ENCODE results near the gene MORN1. TPM values are rescaled to one million over a fixed set of nuclear protein-coding genes. Genes with fewer than 3 reads are reported as not detected.
"Not testable (repeated sequence)": the region's sequence is repeated elsewhere in the genome, so short reads cannot be mapped to it uniquely, and the experiment has no call there.

Gene MORN1
- 3.8 TPM for polyA plus RNA-seq (2012; ENCODE audit: missing spikeins)

GRCh38 chr1:2391041-2391930, at the start of gene MORN1, which contains the start of gene RER1:
Gene MORN1 (minus strand): TSS chr1:2391554. CDS start chr1:2391533, 21 bp downstream.
Gene RER1 (plus strand): TSS chr1:2391841. CDS start chr1:2395791, 3,950 bp downstream.
- peak; percentile 99 for DNase-seq (ENCODE audit: insufficient read length)
- TF ChIP-seq POLR2AphosphoS5 (IDR thresholded peaks at IDR 0.05; ENCODE audit: low read depth, low read length) (peak; percentile 75), TAF1 (IDR thresholded peaks at IDR 0.05; ENCODE audit: borderline replicate concordance, low read depth, low read length) (no peak; the same call in 1 of the 2 replicates), POLR2A (IDR thresholded peaks at IDR 0.05; ENCODE audit: low read depth, low read length) (peak; percentile 91; the same call in 1 of the 2 replicates)
- peak; percentile 97 for FAIRE-seq

DNA sequence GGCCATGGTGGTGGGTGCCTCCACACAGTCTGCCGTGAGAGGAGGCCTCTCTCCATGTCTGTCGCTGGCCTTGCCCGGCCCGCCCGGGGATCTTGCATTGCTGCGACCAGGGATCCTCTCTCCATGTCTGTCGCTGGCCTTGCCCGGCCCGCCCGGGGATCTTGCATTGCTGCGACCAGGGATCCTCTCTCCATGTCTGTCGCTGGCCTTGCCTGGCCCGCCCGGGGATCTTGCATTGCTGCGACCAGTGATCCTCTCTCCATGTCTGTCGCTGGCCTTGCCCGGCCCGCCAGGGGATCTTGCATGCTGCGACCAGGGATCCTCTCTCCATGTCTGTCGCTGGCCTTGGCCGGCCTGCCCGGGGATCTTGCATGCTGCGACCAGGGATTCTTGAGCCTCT, 49.0 kb upstream of the MORN1 start:
- DNase-seq (ENCODE audit: insufficient read length): not testable (repeated sequence)
- peak; percentile 51 for FAIRE-seq

DNA sequence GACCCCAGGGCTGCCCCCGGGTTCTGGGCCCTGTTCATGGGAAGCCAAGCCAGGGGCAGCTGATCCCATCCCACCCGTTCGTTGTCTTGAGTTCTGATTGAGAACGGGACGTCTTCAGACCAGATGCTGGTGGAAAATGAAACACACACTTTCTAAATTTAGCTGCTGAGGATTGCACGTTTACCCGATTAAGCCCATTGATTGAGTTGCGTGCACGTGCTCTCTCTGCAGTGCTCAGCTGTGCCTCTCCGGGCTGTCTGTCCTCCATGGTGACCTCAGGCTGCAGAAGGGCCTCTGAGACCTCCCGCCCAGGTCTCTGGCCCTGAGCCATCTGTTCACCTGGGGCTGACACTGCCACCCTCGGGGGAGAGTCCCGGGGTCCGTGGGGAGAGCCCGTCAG, 48.0 kb upstream of the MORN1 start:
- DNase-seq (ENCODE audit: insufficient read length) (no peak), FAIRE-seq (no peak)
- no peak for TF ChIP-seq POLR2A (IDR thresholded peaks at IDR 0.05; ENCODE audit: low read depth, low read length)
- no peak for TF ChIP-seq POLR2AphosphoS5 (IDR thresholded peaks at IDR 0.05; ENCODE audit: low read depth, low read length)
- TF ChIP-seq TAF1 (IDR thresholded peaks at IDR 0.05; ENCODE audit: borderline replicate concordance, low read depth, low read length): no peak

GRCh38 chr1:2438641-2439040, 47.3 kb upstream of the MORN1 start:
- no peak for DNase-seq (ENCODE audit: insufficient read length)
- no peak for FAIRE-seq
- TF ChIP-seq POLR2AphosphoS5 (IDR thresholded peaks at IDR 0.05; ENCODE audit: low read depth, low read length) (no peak), TAF1 (IDR thresholded peaks at IDR 0.05; ENCODE audit: borderline replicate concordance, low read depth, low read length) (no peak), POLR2A (IDR thresholded peaks at IDR 0.05; ENCODE audit: low read depth, low read length) (no peak)

- TF ChIP-seq TAF1 (IDR thresholded peaks at IDR 0.05; ENCODE audit: borderline replicate concordance, low read depth, low read length) (no peak), POLR2A (IDR thresholded peaks at IDR 0.05; ENCODE audit: low read depth, low read length) (no peak), POLR2AphosphoS5 (IDR thresholded peaks at IDR 0.05; ENCODE audit: low read depth, low read length) (no peak)
- no peak for FAIRE-seq
- DNase-seq (ENCODE audit: insufficient read length): no peak
Measured at GRCh38 chr1:2438038-2438437, 46.7 kb upstream of the MORN1 start.

DNA sequence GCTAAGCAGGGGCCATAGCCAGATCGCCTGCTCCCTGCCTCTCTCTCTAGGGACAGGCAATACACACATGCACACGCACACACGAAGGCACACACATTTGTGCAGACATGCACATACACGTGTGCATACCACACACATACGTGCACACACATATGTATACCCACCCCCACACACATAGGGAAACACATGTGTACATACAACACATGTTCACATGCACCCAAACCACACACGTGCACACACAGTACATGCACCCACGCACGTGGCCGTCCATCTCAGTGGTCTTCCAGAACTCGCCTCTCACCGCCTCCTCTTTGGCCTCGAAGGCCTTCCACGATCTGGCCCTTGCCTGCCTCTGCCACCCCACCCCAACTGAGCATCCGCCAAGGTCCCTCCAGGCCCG, 46.3 kb upstream of the MORN1 start:
- FAIRE-seq: no peak
- TF ChIP-seq POLR2AphosphoS5 (IDR thresholded peaks at IDR 0.05; ENCODE audit: low read depth, low read length) (no peak), POLR2A (IDR thresholded peaks at IDR 0.05; ENCODE audit: low read depth, low read length) (no peak), TAF1 (IDR thresholded peaks at IDR 0.05; ENCODE audit: borderline replicate concordance, low read depth, low read length) (no peak)
- DNase-seq (ENCODE audit: insufficient read length): no peak

DNA sequence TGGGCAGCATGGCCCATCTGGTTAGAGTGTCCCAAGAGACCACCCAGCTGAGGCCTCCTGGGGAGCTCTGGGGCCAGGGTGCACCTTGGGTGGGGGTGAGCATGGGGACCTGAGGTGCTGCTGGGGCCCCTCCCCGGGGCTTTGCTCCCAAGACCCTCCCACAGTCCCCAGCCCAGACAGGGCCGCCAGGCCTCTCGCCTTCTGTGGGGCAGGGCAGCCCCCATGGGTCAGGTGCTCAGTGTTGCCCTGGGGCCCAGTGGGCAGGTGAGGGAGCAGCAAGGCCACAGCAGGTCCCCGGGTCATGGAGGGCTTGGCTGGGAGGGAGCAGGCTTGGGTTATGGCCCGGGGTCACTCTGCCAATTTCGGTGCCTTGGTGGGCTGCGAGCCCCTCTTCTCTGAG, 45.5 kb upstream of the MORN1 start:
- TF ChIP-seq TAF1 (IDR thresholded peaks at IDR 0.05; ENCODE audit: borderline replicate concordance, low read depth, low read length) (no peak), POLR2A (IDR thresholded peaks at IDR 0.05; ENCODE audit: low read depth, low read length) (no peak), POLR2AphosphoS5 (IDR thresholded peaks at IDR 0.05; ENCODE audit: low read depth, low read length) (no peak)
- FAIRE-seq: no peak
- DNase-seq (ENCODE audit: insufficient read length): no peak

DNA sequence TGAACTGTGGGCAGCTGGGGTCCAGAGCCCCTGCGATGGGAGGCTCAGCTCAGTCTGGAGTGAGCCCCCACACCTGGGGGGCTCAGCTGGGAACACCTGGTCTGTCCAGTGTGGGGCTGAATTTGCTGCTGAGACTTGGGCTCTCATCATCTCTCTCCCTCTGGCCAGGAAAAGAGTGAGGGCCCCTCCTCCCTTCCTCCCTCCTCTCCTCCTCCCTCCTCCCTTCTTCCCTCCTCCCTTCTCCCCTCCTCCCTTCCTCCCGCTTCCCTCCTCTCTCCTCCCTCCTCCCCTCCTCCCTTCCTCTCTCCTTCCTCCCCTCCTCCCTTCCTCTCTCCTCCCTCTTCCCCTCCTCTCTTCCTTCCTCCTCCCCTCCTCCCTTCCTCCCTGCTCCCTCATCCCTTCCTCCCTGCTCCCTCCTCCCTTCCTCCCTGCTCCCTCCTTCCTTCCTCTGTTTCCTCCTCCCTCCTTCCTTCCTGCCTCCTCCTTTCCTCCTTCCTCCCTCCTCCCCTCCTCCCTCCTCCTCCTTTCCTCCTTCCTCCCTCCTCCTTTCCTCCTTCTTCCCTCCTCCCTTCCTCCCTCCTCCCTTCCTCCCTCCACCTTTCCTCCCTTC, 44.5 kb upstream of the MORN1 start:
- FAIRE-seq (no peak), DNase-seq (ENCODE audit: insufficient read length) (no peak)
- no peak for TF ChIP-seq TAF1 (IDR thresholded peaks at IDR 0.05; ENCODE audit: borderline replicate concordance, low read depth, low read length)
- TF ChIP-seq POLR2A (IDR thresholded peaks at IDR 0.05; ENCODE audit: low read depth, low read length): no peak
- no peak for TF ChIP-seq POLR2AphosphoS5 (IDR thresholded peaks at IDR 0.05; ENCODE audit: low read depth, low read length)

DNA sequence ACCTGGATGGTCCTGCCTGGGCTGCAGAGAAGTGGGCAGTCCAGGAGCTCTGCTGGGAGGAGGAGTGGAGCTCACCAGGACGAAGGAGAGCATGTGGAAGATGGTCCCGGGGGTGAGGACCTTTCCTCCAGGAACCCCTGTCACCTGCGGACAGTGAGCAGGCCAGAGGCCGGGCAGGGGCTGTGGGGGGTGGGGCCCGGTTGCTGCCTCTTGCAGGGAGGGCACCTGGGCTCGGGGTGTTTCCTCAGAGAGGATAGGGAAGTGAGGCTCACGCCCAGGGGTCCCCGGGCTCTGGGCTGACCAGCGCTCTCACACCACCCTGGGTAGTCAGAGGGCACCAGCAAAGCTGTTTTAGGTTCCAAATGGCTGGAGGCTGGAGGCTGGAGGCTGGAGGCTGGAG, 43.7 kb upstream of the MORN1 start:
- FAIRE-seq (no peak), DNase-seq (ENCODE audit: insufficient read length) (no peak)
- no peak for TF ChIP-seq TAF1 (IDR thresholded peaks at IDR 0.05; ENCODE audit: borderline replicate concordance, low read depth, low read length)
- no peak for TF ChIP-seq POLR2A (IDR thresholded peaks at IDR 0.05; ENCODE audit: low read depth, low read length)
- TF ChIP-seq POLR2AphosphoS5 (IDR thresholded peaks at IDR 0.05; ENCODE audit: low read depth, low read length): no peak

DNA sequence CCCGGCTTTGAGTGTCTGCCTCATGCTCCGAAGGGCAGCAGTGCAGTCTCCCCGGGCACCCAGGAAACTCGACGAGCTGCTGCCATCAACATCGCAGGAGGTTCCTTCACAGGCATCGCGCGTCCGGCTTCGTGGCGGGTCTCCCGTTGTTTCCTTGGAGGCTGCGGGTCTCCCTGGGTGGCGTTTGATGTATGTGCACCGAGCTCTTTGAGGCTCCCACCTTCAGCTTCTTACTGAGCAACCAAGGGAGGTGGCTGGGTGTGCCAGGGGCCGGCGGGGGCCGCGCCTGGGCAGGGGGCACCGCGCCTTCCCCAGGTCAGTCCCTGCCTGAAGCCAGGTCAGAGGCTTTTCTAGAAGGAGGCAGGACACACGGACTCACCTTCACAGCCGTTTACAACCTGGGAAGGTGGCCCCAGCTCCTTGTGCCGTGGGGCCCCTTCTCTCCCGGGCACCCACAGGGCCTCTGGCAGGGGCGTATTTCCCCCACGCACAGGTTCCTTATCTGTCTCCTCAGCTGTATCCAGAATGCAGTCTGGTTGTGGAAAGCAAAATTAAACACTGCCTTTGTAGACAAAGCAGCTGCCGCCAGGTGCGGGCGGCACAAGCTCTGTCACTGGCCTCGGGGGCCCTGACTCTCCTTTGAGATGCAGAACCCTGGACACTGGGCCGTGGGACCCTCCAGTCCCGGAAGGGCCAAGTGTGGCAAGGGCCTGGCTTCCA, 42.7 kb upstream of the MORN1 start:
- no peak for DNase-seq (ENCODE audit: insufficient read length)
- TF ChIP-seq POLR2AphosphoS5 (IDR thresholded peaks at IDR 0.05; ENCODE audit: low read depth, low read length) (no peak), TAF1 (IDR thresholded peaks at IDR 0.05; ENCODE audit: borderline replicate concordance, low read depth, low read length) (no peak), POLR2A (IDR thresholded peaks at IDR 0.05; ENCODE audit: low read depth, low read length) (no peak)
- no peak for FAIRE-seq

GRCh38 chr1:2433196-2433595, 41.8 kb upstream of the MORN1 start:
- FAIRE-seq (no peak), DNase-seq (ENCODE audit: insufficient read length) (no peak)
- TF ChIP-seq POLR2AphosphoS5 (IDR thresholded peaks at IDR 0.05; ENCODE audit: low read depth, low read length): no peak
- TF ChIP-seq TAF1 (IDR thresholded peaks at IDR 0.05; ENCODE audit: borderline replicate concordance, low read depth, low read length): no peak
- no peak for TF ChIP-seq POLR2A (IDR thresholded peaks at IDR 0.05; ENCODE audit: low read depth, low read length)

Measured in GM12892 (cell line).